Measurements from ENCODE around the gene GRIA3.

GRIA3 gene

DNA sequence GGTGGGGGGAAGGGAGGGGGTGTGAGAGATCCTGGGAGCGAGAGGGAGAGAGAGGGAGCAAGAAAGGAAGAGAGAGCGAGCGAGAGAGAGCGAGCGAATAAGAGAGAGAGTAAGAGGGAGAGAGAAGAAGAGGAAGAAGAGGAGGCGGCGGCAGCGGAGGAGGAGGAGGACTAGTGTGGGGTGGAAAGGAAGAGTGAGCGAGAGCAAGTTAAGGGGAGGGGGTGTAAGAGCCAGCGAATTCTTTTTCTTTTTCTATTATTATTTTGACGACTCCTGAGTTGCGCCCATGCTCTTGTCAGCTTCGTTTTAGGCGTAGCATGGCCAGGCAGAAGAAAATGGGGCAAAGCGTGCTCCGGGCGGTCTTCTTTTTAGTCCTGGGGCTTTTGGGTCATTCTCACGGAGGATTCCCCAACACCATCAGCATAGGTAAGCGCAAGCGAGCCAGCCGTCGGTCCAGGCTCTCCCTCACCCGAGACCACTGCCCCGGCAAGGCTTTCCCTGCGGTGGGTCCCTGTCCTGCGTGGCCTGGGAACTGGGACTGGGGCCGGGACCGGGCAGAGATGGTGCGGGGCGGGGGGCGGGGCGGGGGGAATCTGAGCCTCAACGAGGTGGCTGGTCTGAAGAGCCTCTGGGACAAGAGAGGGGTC lies at the start of gene GRIA3:
GRIA3 (plus strand) TSS at position 60 of the 647 bp plus-strand sequence; CDS start at position 318, 258 bp downstream.
- H2AFZ ChIP-seq (ENCODE audit: low read length, unreplicated experiment) = peak within 1 kb of the TSS; percentile 95
- H3K27ac ChIP-seq (ENCODE audit: low read depth, low read length) = no peak within 1 kb of the TSS
- H3K4me3 ChIP-seq (ENCODE audit: low read depth, low read length) = peak within 1 kb of the TSS; percentile 85

DNA sequence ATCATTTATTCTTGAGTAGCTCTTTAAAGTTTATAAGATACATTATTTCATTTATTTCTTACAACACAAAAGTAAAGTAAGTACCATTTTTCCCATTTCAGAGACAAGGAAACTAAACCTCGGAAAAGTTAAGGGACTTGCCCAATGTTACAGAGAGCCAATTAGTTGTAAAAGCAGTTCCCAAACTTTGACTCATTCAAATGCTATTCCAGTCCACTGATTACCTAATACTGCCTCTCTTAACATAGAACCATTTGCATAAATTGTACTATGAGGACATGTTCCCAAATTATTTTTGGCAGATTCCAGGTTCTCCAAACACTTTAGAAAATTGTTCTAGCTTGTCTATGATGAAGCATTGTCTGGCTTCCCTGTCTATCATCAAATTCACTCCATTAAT lies 45.6 kb upstream of the GRIA3 start:
- H3K36me3 ChIP-seq (ENCODE audit: insufficient read depth, low read length) = no peaks in the 10 kb centered on the region
- H2AFZ ChIP-seq (ENCODE audit: low read length, unreplicated experiment) = peak overlapping the region; percentile 25
- H3K4me3 ChIP-seq (ENCODE audit: low read depth, low read length) = no peak overlapping the region
- H3K4me1 ChIP-seq (ENCODE audit: control insufficient read depth, insufficient read depth, low read length, unreplicated experiment) = peaks cover 8% of the 10 kb centered on the region
- no peaks in the 10 kb centered on the region for H3K79me2 ChIP-seq (ENCODE audit: control insufficient read depth, insufficient read depth, low read length, unreplicated experiment)
- no peaks in the 10 kb centered on the region for H3K27me3 ChIP-seq (ENCODE audit: insufficient read depth, low read length)
- H3K27ac ChIP-seq (ENCODE audit: low read depth, low read length) = 0 out of 2 replicates have a peak overlapping the region, but pooled peaks have one; percentile 16

More for the DNA sequence above, at the start of gene GRIA3:
- Histone ChIP-seq H3K4me1 (ENCODE audit: control insufficient read depth, insufficient read depth, low read length, unreplicated experiment) (peaks cover 15% of the 10 kb centered on the region), H3K27me3 (ENCODE audit: insufficient read depth, low read length) (no peaks in the 10 kb centered on the region), H3K36me3 (ENCODE audit: insufficient read depth, low read length) (no peaks in the 10 kb centered on the region), H3K79me2 (ENCODE audit: control insufficient read depth, insufficient read depth, low read length, unreplicated experiment) (no peaks in the 10 kb centered on the region)

DNA sequence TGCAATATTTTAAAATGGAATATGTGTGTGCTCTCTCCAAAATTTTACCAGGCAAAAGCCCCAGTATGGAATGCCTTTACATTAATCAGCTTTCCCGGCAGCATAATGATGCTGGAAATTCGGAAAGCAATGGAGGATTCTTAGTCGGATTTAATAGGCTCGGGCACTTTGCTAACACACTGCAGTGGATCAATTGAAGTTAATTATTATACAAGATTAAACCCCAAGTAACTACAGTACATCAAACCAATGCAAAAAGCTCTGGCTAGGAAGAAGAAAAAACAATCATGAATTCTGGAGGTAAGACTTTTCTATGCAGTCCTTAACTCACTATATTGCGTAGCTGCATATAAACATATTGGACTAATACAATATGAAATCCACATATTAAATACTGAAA lies 43.6 kb upstream of the GRIA3 start:
- Histone ChIP-seq H3K4me1 (ENCODE audit: control insufficient read depth, insufficient read depth, low read length, unreplicated experiment) (peaks cover 8% of the 10 kb centered on the region), H3K27ac (ENCODE audit: low read depth, low read length) (no peak overlapping the region), H3K4me3 (ENCODE audit: low read depth, low read length) (no peak overlapping the region), H3K27me3 (ENCODE audit: insufficient read depth, low read length) (no peaks in the 10 kb centered on the region), H3K79me2 (ENCODE audit: control insufficient read depth, insufficient read depth, low read length, unreplicated experiment) (no peaks in the 10 kb centered on the region), H3K36me3 (ENCODE audit: insufficient read depth, low read length) (no peaks in the 10 kb centered on the region), H2AFZ (ENCODE audit: low read length, unreplicated experiment) (no peak overlapping the region)

DNA sequence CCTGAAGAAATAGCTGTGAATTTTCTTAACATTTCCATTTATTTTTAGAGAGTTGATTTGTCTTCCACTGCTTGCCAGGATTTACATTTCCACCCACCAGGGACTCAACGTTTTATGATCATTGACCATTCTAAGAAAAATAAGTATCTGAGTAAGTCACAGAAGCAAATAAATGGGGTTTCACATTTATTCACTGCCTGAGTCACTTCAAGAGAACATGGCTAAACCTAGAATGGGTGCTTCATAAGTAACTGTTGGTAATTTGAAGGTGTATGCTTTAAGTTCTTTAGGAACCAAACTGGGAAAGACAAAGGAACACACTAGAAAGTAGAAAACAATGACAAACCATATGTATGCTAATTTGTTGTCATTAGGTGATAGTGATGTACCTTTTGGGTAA lies 43.2 kb upstream of the GRIA3 start:
- H2AFZ ChIP-seq (ENCODE audit: low read length, unreplicated experiment) = no peak overlapping the region
- no peaks in the 10 kb centered on the region for H3K36me3 ChIP-seq (ENCODE audit: insufficient read depth, low read length)
- H3K27me3 ChIP-seq (ENCODE audit: insufficient read depth, low read length) = no peaks in the 10 kb centered on the region
- no peak overlapping the region for H3K27ac ChIP-seq (ENCODE audit: low read depth, low read length)
- H3K4me1 ChIP-seq (ENCODE audit: control insufficient read depth, insufficient read depth, low read length, unreplicated experiment) = peaks cover 8% of the 10 kb centered on the region
- H3K4me3 ChIP-seq (ENCODE audit: low read depth, low read length) = no peak overlapping the region
- no peaks in the 10 kb centered on the region for H3K79me2 ChIP-seq (ENCODE audit: control insufficient read depth, insufficient read depth, low read length, unreplicated experiment)

DNA sequence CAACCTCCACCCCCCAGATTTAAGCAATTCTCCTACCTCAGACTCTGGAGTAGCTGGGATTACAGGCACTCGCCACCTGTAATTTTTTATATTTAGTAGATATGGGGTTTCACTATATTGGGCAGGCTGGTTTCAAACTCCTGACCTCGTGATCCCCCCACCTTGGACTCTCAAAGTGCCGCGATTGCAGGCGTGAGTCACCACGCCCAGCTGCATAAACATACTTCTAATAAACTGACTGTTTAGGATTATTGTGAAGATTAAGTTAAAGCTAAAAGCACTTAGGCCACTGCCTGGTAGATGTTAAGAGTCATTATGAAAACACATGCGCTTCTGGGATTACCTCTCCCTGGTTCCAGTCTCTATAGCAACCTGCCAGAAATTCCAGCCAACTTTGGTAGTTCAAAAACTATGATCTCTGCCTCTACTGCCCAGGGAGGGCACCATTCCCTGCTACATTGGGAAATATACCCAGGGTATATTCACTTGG lies 30.2 kb upstream of the GRIA3 start:
- Histone ChIP-seq H3K27ac (ENCODE audit: low read depth, low read length) (no peak overlapping the region), H3K79me2 (ENCODE audit: control insufficient read depth, insufficient read depth, low read length, unreplicated experiment) (no peaks in the 10 kb centered on the region), H3K4me3 (ENCODE audit: low read depth, low read length) (no peak overlapping the region), H3K36me3 (ENCODE audit: insufficient read depth, low read length) (no peaks in the 10 kb centered on the region), H2AFZ (ENCODE audit: low read length, unreplicated experiment) (no peak overlapping the region), H3K27me3 (ENCODE audit: insufficient read depth, low read length) (no peaks in the 10 kb centered on the region), H3K4me1 (ENCODE audit: control insufficient read depth, insufficient read depth, low read length, unreplicated experiment) (peaks cover 6% of the 10 kb centered on the region)

DNA sequence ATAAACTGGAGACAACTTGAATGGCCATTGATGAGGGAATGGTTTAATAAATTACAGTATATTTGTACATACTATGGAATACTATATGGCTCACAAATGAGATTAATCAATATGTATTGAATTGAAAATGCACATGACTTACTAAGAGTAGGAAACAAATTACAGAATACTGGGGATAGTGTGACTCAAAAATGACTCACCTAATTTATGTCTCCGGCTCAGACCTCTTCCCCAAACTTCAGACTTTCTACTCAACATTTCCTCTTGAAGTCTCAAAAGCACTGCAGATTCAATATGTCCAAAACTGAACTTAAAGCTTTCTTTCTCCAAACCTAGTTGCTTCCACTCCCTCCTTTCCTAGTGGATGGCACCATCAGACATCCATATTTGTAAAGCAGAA lies 28.8 kb upstream of the GRIA3 start:
- H3K4me3 ChIP-seq (ENCODE audit: low read depth, low read length) = no peak overlapping the region
- H3K36me3 ChIP-seq (ENCODE audit: insufficient read depth, low read length) = no peaks in the 10 kb centered on the region
- peaks cover 6% of the 10 kb centered on the region for H3K4me1 ChIP-seq (ENCODE audit: control insufficient read depth, insufficient read depth, low read length, unreplicated experiment)
- no peaks in the 10 kb centered on the region for H3K79me2 ChIP-seq (ENCODE audit: control insufficient read depth, insufficient read depth, low read length, unreplicated experiment)
- H3K27me3 ChIP-seq (ENCODE audit: insufficient read depth, low read length) = no peaks in the 10 kb centered on the region
- H2AFZ ChIP-seq (ENCODE audit: low read length, unreplicated experiment) = no peak overlapping the region
- H3K27ac ChIP-seq (ENCODE audit: low read depth, low read length) = peak overlapping the region; percentile 19; the same call in 1 of the 2 replicates

DNA sequence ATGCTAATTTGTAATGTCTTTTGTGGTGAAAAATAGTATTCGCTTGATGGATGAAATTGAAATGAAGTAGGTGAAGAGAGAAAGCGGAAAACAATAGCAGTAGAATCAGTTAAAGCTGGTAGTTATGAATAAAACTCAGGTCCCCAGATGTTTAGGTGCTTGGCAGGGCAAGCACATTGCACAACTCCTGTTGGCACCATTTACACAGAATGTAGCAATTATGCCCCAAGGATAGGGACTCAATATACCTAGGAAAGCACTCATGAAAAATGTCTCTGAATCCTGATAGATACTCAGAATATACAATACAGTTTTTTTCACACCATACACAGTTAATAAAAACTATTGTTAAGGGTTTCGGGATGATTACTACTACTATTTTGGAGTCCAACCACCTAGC lies 26.5 kb upstream of the GRIA3 start:
- no peaks in the 10 kb centered on the region for H3K79me2 ChIP-seq (ENCODE audit: control insufficient read depth, insufficient read depth, low read length, unreplicated experiment)
- no peaks in the 10 kb centered on the region for H3K27me3 ChIP-seq (ENCODE audit: insufficient read depth, low read length)
- no peak overlapping the region for H3K4me3 ChIP-seq (ENCODE audit: low read depth, low read length)
- no peak overlapping the region for H3K27ac ChIP-seq (ENCODE audit: low read depth, low read length)
- H2AFZ ChIP-seq (ENCODE audit: low read length, unreplicated experiment) = no peak overlapping the region
- H3K36me3 ChIP-seq (ENCODE audit: insufficient read depth, low read length) = no peaks in the 10 kb centered on the region
- H3K4me1 ChIP-seq (ENCODE audit: control insufficient read depth, insufficient read depth, low read length, unreplicated experiment) = peaks cover 6% of the 10 kb centered on the region

DNA sequence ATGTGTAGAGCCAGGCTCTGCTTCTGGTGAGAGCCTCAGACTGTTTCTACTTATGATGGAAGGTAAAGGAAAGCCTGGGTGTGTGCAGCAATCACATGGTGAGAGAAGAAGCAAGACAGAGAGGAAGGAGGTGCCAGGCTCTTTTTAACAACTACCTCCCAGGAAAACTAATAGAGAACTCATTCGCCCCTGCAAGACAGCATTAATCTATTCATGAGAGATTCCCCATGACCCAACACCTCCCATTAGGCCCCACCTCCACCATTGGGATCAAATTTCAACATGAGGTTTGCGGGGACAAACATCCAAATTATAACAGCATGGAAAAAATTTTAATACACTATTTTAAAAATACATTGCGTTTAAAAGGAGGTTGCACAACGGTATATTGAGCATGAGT lies 24.7 kb upstream of the GRIA3 start:
- H3K4me1 ChIP-seq (ENCODE audit: control insufficient read depth, insufficient read depth, low read length, unreplicated experiment) = peaks cover 6% of the 10 kb centered on the region
- no peaks in the 10 kb centered on the region for H3K79me2 ChIP-seq (ENCODE audit: control insufficient read depth, insufficient read depth, low read length, unreplicated experiment)
- H3K27me3 ChIP-seq (ENCODE audit: insufficient read depth, low read length) = no peaks in the 10 kb centered on the region
- H3K36me3 ChIP-seq (ENCODE audit: insufficient read depth, low read length) = no peaks in the 10 kb centered on the region
- H3K27ac ChIP-seq (ENCODE audit: low read depth, low read length) = no peak overlapping the region
- H3K4me3 ChIP-seq (ENCODE audit: low read depth, low read length) = no peak overlapping the region
- H2AFZ ChIP-seq (ENCODE audit: low read length, unreplicated experiment) = no peak overlapping the region

DNA sequence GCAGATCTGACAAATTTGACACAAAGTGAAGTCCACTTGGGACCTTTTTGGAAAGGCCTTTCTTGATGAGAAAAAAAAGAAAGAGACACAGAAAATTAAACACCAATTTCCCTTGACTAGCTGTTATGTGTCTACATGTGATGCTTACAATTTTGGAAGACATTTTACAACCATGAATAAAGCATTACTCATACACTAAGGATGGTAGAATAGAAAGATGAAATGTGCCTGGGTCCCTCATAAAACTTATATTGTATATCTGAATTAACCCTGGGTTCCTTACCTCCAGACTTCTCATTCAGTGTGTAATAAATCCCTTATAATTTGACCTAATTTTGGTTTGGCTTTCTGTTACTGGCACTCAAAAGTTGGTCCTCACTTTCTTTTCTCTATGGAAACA lies 16.5 kb upstream of the GRIA3 start:
- no peaks in the 10 kb centered on the region for H3K27me3 ChIP-seq (ENCODE audit: insufficient read depth, low read length)
- no peak overlapping the region for H2AFZ ChIP-seq (ENCODE audit: low read length, unreplicated experiment)
- no peak overlapping the region for H3K27ac ChIP-seq (ENCODE audit: low read depth, low read length)
- H3K4me1 ChIP-seq (ENCODE audit: control insufficient read depth, insufficient read depth, low read length, unreplicated experiment) = peaks cover 10% of the 10 kb centered on the region
- H3K36me3 ChIP-seq (ENCODE audit: insufficient read depth, low read length) = no peaks in the 10 kb centered on the region
- no peaks in the 10 kb centered on the region for H3K79me2 ChIP-seq (ENCODE audit: control insufficient read depth, insufficient read depth, low read length, unreplicated experiment)
- H3K4me3 ChIP-seq (ENCODE audit: low read depth, low read length) = no peak overlapping the region

DNA sequence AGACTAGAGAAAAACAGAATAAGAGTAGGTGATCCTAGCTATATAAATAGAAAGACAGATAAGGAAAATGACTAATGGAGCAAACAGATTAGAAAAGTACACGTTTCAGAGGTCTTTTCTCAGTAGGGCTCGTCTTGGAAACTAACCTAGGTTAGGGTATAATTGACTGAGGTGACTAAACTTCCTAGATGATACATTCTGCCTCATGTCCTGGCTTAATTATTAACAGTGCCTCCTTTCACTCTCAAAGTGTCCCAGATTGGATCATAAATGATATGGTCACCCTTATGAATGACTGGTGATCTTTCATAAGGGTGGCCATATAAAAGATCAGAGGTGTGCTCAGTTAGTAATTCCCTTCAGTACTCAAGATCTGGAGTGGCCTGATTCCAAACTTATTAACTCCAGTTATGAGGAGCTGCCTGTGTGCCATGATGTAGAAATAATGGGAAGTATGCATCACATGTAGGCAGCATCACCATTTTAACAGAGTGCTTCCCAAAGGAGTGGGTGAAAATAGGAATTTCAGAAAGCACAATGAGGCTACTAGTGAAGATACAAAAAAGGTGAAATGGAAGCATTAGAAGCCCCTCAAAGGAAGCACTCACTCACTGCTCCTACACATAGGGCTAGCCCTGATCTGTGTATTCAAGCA lies 14.7 kb upstream of the GRIA3 start:
- Histone ChIP-seq H3K79me2 (ENCODE audit: control insufficient read depth, insufficient read depth, low read length, unreplicated experiment) (no peaks in the 10 kb centered on the region), H3K27me3 (ENCODE audit: insufficient read depth, low read length) (no peaks in the 10 kb centered on the region), H3K27ac (ENCODE audit: low read depth, low read length) (peak overlapping the region; percentile 39; the same call in 1 of the 2 replicates), H3K4me1 (ENCODE audit: control insufficient read depth, insufficient read depth, low read length, unreplicated experiment) (peaks cover 10% of the 10 kb centered on the region), H3K4me3 (ENCODE audit: low read depth, low read length) (no peak overlapping the region), H2AFZ (ENCODE audit: low read length, unreplicated experiment) (peak overlapping the region; percentile 27), H3K36me3 (ENCODE audit: insufficient read depth, low read length) (no peaks in the 10 kb centered on the region)

DNA sequence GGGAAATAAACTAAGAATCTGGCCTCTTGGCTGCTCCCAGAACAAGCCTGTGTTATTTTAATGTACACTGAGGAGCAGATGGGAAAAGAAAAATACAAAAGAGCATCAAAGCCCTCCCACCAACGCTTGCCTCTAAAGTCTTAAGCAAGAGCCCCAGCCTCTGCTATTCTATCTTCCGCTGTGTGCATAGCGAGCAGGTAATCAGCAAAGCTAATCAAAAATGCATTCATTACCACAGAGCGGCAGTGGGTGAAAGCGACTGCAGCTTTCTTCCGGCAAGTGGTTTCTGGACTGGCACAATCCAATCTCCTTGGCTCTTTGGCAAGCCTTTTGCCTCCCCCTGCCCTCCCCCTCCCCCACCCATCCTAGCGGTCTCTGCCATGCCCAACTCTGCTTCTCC lies 13.5 kb upstream of the GRIA3 start:
- Histone ChIP-seq H3K4me1 (ENCODE audit: control insufficient read depth, insufficient read depth, low read length, unreplicated experiment) (peaks cover 15% of the 10 kb centered on the region), H2AFZ (ENCODE audit: low read length, unreplicated experiment) (no peak overlapping the region), H3K4me3 (ENCODE audit: low read depth, low read length) (no peak overlapping the region), H3K79me2 (ENCODE audit: control insufficient read depth, insufficient read depth, low read length, unreplicated experiment) (no peaks in the 10 kb centered on the region), H3K36me3 (ENCODE audit: insufficient read depth, low read length) (no peaks in the 10 kb centered on the region), H3K27me3 (ENCODE audit: insufficient read depth, low read length) (no peaks in the 10 kb centered on the region), H3K27ac (ENCODE audit: low read depth, low read length) (no peak overlapping the region)

Data from ACC112 (cell line).